SK-N-SH treated with all-trans-retinoic acid at 6 μM for 48 hours (cell line): ENCODE results near the gene ADAM11.

Experiments
- ARNTL ChIP-seq: fragments of 450-650 bp; formaldehyde crosslinking; IDR thresholded peaks from 2 replicates; pipeline ENCODE4 v1.5.0; 2020; ENCODE audit warnings: low read depth, mild to moderate bottlenecking, moderate library complexity, borderline replicate concordance
- CREB5 ChIP-seq: fragments of 250-450 bp; sonication (Bioruptor Pico); IDR thresholded peaks from 2 replicates; pipeline ENCODE4 v1.5.1; 2020; ENCODE audit warnings: low read depth, mild to moderate bottlenecking, moderate library complexity
- ZFP3 ChIP-seq: fragments of 250-450 bp; sonication (Bioruptor Pico); IDR thresholded peaks from 2 replicates; pipeline ENCODE4 v1.5.0; 2020; ENCODE audit warnings: mild to moderate bottlenecking, moderate library complexity
- TF ChIP-seq, protein P1 (sequence below): fragments of 250-450 bp; sonication (Bioruptor Pico); IDR thresholded peaks from 2 replicates; pipeline ENCODE4 v1.8.0; 2020; ENCODE audit warnings: mild to moderate bottlenecking, moderate library complexity, borderline replicate concordance

GRCh38 chr17:44796731-44797130 lies 37.9 kb downstream of the ADAM11 start:
- TF ChIP-seq ZFP3 (CRISPR knock-in tag) (no peak), CREB5 (no peak), ARNTL (CRISPR knock-in tag) (no peak)
- TF ChIP-seq, protein P1, sequence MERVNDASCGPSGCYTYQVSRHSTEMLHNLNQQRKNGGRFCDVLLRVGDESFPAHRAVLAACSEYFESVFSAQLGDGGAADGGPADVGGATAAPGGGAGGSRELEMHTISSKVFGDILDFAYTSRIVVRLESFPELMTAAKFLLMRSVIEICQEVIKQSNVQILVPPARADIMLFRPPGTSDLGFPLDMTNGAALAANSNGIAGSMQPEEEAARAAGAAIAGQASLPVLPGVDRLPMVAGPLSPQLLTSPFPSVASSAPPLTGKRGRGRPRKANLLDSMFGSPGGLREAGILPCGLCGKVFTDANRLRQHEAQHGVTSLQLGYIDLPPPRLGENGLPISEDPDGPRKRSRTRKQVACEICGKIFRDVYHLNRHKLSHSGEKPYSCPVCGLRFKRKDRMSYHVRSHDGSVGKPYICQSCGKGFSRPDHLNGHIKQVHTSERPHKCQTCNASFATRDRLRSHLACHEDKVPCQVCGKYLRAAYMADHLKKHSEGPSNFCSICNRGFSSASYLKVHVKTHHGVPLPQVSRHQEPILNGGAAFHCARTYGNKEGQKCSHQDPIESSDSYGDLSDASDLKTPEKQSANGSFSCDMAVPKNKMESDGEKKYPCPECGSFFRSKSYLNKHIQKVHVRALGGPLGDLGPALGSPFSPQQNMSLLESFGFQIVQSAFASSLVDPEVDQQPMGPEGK (CRISPR knock-in tag): no peak
